ENCODE results near the gene VAC14.
A peak's percentile ranks its signal among the peaks of the same experiment; 100 is the strongest.

DNA sequence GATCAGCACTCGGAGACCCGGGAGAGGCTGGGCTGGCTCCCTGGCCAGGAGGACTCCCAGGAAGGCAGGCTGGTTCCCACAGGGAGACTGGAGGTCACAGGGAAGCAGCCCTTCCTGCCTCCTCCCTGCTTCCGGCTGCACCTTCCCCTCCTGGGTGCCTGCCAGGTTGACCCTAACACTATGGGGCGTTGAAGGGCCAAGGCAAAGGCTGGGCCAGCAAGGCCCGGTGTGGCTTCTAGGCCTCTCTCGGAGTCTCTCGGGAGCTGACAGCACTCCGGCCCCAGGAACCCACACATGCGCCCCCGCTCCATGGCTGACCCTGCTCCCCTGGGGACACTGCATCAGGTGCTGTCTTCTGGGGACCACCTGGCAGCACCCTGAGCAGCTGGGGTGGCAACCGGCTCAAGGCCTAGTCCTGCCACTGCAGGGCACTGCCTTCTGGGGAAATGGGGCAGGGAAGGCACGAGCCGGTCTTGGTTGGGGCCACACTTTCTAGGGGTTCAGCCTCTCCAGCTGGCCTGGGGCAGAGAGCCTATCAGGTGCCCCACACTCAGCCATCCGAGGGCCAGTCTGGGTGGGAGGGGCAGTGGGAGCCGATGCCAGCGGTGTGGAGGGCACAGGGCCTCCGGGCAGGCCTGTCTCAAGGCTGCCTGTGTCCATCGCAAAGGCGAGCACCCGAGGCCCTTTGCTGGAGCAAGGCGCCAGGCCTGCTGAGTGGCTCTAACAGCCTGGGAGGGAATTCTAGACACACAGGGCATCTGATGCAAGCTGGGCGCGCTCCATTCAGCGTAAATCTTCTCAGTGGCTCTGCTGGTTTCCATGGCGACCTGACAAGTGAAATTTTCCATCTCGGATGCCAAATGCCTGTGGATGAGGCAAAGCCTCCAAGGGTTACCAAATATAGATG is 109.5 kb downstream of the VAC14 start:
- TF ChIP-seq, protein P1, sequence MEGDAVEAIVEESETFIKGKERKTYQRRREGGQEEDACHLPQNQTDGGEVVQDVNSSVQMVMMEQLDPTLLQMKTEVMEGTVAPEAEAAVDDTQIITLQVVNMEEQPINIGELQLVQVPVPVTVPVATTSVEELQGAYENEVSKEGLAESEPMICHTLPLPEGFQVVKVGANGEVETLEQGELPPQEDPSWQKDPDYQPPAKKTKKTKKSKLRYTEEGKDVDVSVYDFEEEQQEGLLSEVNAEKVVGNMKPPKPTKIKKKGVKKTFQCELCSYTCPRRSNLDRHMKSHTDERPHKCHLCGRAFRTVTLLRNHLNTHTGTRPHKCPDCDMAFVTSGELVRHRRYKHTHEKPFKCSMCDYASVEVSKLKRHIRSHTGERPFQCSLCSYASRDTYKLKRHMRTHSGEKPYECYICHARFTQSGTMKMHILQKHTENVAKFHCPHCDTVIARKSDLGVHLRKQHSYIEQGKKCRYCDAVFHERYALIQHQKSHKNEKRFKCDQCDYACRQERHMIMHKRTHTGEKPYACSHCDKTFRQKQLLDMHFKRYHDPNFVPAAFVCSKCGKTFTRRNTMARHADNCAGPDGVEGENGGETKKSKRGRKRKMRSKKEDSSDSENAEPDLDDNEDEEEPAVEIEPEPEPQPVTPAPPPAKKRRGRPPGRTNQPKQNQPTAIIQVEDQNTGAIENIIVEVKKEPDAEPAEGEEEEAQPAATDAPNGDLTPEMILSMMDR (IDR thresholded peaks at IDR 0.05) = no peak
- peak in 1 of 3 donors; percentile 10 for TF ChIP-seq POLR2A (IDR thresholded peaks at IDR 0.05)
